Osteoblast (primary cell): ENCODE results near the gene DAPK1. TPM values are rescaled to one million over a fixed set of nuclear protein-coding genes. Genes with fewer than 3 reads are reported as not detected.

ENCODE experiments used
- DNase-seq: peaks from one replicate; pipeline ENCODE4 v3.0.0; 2011; ENCODE audit warnings: low spot score, mixed read lengths; ENCODE audit not compliant: insufficient read length; ENCODE audit errors: missing footprints
- H2AFZ ChIP-seq: 2 replicates; pipeline ENCODE4 v1.6.0; 2011; ENCODE audit warnings: mild to moderate bottlenecking, low read length
- H3K27ac ChIP-seq: 2 replicates; pipeline ENCODE4 v1.5.1; 2011; ENCODE audit warnings: mild to moderate bottlenecking, low read depth, low read length, moderate library complexity
- H3K27me3 ChIP-seq: 2 replicates; pipeline ENCODE4 v1.6.0; 2012; ENCODE audit warnings: mild to moderate bottlenecking, control low read depth, inconsistent platforms, low read length, moderate library complexity; ENCODE audit not compliant: insufficient read depth
- H3K36me3 ChIP-seq: 2 replicates; pipeline ENCODE4 v1.5.1; 2011; ENCODE audit warnings: mild to moderate bottlenecking, low read length, control low read depth, moderate library complexity; ENCODE audit not compliant: insufficient read depth
- H3K4me1 ChIP-seq: 2 replicates; pipeline ENCODE4 v1.5.1; 2011; ENCODE audit warnings: mild to moderate bottlenecking, low read length, control low read depth, moderate library complexity; ENCODE audit not compliant: insufficient read depth
- H3K4me2 ChIP-seq: 2 replicates; pipeline ENCODE4 v1.6.0; 2011; ENCODE audit warnings: mild to moderate bottlenecking, low read length; ENCODE audit not compliant: insufficient read depth
- H3K4me3 ChIP-seq: fragments of 200-600 bp; sonication (generic); 3 replicates; pipeline ENCODE4 v1.5.1; 2012; ENCODE audit warnings: mild to moderate bottlenecking, low read length, inconsistent platforms; ENCODE audit not compliant: insufficient read depth
- H3K79me2 ChIP-seq: 2 replicates; pipeline ENCODE4 v1.6.0; 2012; ENCODE audit warnings: mild to moderate bottlenecking, low read length, control low read depth, inconsistent platforms; ENCODE audit not compliant: insufficient read depth
- H3K9me3 ChIP-seq: 2 replicates; pipeline ENCODE4 v1.5.1; 2011; ENCODE audit warnings: low read depth, low read length, control low read depth
- H4K20me1 ChIP-seq: 2 replicates; pipeline ENCODE4 v1.6.0; 2012; ENCODE audit warnings: mild to moderate bottlenecking, low read length, control low read depth; ENCODE audit not compliant: insufficient read depth
- total RNA-seq: library from RNA; depleted of rRNA; stranded (reverse); fragments of >200 nt; gene quantifications from 2 replicates; pipeline ENCODE4 v1.2.3, GENCODE V29; 2012
- TF ChIP-seq, protein P1 (sequence below): IDR thresholded peaks from 2 replicates; pipeline ENCODE4 v1.5.1; 2011; ENCODE audit warnings: mild to moderate bottlenecking, low read depth, low read length, moderate library complexity; ENCODE audit errors: extremely low read depth

Gene DAPK1
- total RNA-seq, 1 donor: 55.4 TPM

DNA sequence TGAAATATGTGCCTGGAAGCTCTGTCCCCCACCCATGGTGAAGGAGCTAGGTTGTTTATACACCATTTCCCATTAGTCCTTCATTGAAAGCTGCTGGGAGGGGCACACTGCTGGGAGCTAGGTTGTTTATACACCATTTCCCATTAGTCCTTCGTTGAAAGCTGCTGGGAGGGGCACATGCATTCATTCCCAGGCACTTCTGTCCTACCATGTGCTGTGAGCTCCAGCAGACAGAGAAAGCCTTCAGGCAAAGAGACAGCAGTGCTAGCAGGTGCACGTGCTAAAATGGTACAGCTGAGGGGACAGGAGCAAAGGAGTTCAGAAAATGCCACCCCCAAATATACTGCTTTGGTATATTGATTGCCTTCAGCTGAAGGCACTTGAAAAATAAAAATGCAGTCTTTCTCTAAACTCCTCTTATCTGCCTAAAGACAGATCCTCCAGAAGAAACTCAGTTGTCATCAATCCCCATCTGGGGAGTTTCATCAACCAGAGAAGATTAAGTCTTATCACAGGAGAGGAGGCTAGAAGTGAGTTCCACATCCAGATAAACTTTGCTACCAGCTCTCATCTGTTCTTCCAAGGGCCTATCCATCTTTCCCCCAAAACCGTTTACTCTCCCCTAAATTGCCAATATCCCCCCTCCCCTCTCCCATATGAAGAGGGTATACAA, 27.7 kb upstream of the DAPK1 start:
- Histone ChIP-seq H3K4me3 (no peak overlapping the region), H2AFZ (no peak overlapping the region), H4K20me1 (no peaks in the 10 kb centered on the region), H3K27me3 (no peaks in the 10 kb centered on the region), H3K79me2 (no peaks in the 10 kb centered on the region), H3K4me1 (no peaks in the 10 kb centered on the region), H3K36me3 (no peaks in the 10 kb centered on the region), H3K9me3 (no peaks in the 10 kb centered on the region), H3K4me2 (no peak overlapping the region), H3K27ac (no peak overlapping the region)
- no peak for DNase-seq
- TF ChIP-seq, protein P1, sequence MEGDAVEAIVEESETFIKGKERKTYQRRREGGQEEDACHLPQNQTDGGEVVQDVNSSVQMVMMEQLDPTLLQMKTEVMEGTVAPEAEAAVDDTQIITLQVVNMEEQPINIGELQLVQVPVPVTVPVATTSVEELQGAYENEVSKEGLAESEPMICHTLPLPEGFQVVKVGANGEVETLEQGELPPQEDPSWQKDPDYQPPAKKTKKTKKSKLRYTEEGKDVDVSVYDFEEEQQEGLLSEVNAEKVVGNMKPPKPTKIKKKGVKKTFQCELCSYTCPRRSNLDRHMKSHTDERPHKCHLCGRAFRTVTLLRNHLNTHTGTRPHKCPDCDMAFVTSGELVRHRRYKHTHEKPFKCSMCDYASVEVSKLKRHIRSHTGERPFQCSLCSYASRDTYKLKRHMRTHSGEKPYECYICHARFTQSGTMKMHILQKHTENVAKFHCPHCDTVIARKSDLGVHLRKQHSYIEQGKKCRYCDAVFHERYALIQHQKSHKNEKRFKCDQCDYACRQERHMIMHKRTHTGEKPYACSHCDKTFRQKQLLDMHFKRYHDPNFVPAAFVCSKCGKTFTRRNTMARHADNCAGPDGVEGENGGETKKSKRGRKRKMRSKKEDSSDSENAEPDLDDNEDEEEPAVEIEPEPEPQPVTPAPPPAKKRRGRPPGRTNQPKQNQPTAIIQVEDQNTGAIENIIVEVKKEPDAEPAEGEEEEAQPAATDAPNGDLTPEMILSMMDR: no peak

DNA sequence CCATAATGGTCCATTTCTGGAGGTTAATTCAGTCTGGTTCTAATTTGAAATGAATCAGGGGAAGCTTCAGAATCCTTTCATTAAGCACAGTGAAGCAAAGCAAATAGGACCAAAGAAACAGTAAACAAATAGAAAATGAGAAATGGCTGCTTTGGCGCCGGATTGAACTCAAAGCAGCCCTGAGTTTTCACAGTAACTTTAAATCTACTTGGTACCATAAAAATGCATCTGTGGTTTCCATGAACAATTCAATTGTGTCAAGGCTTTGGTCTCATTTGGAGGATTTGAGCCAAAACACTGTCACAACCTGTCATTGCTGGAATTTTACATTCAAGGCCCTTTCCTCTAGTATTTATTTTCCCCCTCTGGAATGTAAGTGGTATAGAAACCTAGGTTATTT, 25.9 kb upstream of the DAPK1 start:
- Histone ChIP-seq H3K27me3 (no peaks in the 10 kb centered on the region), H3K9me3 (no peaks in the 10 kb centered on the region), H3K4me3 (no peak overlapping the region), H3K79me2 (no peaks in the 10 kb centered on the region), H2AFZ (no peak overlapping the region), H3K36me3 (no peaks in the 10 kb centered on the region), H3K4me1 (no peaks in the 10 kb centered on the region), H3K27ac (no peak overlapping the region), H4K20me1 (no peaks in the 10 kb centered on the region), H3K4me2 (no peak overlapping the region)
- TF ChIP-seq, protein P1: no peak
- no peak for DNase-seq

DNA sequence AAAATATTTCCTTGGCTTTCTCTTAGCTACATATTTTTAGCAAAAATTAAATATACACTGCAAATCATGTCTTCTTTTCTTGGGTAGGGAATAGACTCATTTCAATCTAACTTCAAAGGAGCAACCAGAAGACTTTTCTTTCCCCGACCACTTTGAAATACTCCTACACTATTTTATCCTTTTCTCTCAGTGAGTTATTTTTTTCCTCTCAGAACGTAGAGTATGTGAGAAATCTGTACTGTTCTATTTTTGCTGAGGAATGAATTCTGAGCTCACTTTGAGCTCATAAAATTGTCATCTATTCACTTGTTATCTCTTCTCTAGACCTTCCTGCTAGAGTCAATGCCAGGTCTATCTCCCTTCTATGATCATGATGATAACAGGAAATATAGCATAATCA, 22.2 kb upstream of the DAPK1 start:
- Histone ChIP-seq H3K4me1 (no peaks in the 10 kb centered on the region), H3K9me3 (no peaks in the 10 kb centered on the region), H3K4me3 (no peak overlapping the region)

DNA sequence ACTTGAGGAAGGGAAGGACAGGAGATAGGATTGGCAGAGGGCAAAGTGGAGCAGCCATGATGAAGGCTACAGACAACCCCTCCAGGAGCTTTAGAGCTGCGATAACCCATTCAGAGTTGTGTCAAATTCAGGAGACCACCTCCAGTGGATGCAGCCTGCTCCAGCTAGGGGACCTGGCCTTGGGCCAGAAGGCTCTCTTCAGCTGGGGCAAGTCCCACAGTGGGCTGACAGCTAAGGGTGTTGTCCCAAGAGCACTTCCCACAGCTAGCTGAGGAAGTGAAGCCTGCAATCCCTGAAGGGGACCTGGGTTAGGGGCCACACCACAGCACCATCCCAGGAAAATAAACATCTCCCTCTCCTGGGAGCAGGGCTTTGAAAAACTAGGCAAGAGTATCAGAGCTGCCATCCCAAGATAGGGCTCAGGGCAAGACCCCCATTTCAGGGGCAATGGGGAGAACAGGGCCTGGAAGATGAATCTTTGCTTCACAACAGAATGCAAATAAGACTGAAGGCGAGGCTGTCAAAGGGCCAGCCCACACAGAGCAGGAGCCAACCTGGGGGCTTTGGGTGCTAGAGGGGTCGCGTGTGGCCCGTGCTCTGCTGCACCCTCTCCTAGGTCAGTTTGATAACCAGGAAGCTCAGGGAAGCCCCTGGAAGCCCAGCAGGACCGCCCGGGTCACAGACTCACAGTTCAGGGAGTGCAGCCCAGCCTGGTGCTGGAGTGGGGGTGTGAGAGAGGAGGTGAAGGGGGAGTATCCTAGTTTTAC, 19.3 kb upstream of the DAPK1 start:
- H3K27ac ChIP-seq: no peak overlapping the region

More for the DNA sequence above, 22.2 kb upstream of the DAPK1 start:
- H3K27me3 ChIP-seq: no peaks in the 10 kb centered on the region
- no peak overlapping the region for H2AFZ ChIP-seq
- DNase-seq: no peak
- H4K20me1 ChIP-seq: no peaks in the 10 kb centered on the region
- no peak overlapping the region for H3K4me2 ChIP-seq
- H3K79me2 ChIP-seq: no peaks in the 10 kb centered on the region
- H3K36me3 ChIP-seq: no peaks in the 10 kb centered on the region
- no peak overlapping the region for H3K27ac ChIP-seq
- TF ChIP-seq, protein P1: no peak

More for the DNA sequence above, 19.3 kb upstream of the DAPK1 start:
- Histone ChIP-seq H3K4me1 (no peaks in the 10 kb centered on the region), H3K36me3 (no peaks in the 10 kb centered on the region), H2AFZ (no peak overlapping the region), H3K9me3 (no peaks in the 10 kb centered on the region), H3K4me3 (no peak overlapping the region), H4K20me1 (no peaks in the 10 kb centered on the region), H3K79me2 (no peaks in the 10 kb centered on the region), H3K27me3 (no peaks in the 10 kb centered on the region), H3K4me2 (no peak overlapping the region)
- TF ChIP-seq, protein P1: no peak
- DNase-seq: no peak
